DND-41 (cell line): Measurements from ENCODE around the gene CALM1.

Source experiments
- CTCF ChIP-seq: IDR thresholded peaks from 2 replicates; pipeline ENCODE4 v1.5.1; 2012; ENCODE audit warnings: borderline replicate concordance, low read length, moderate library complexity, mild to moderate bottlenecking; ENCODE audit not compliant: poor library complexity, severe bottlenecking; ENCODE audit errors: extremely low read depth
- EZH2 ChIP-seq: IDR thresholded peaks from 3 replicates; pipeline ENCODE4 v1.6.1; 2012; ENCODE audit warnings: borderline replicate concordance, low read depth, mild to moderate bottlenecking, moderate library complexity, low read length, inconsistent platforms; ENCODE audit not compliant: severe bottlenecking

- TF ChIP-seq EZH2 (no peak), CTCF (no peak)
These were observed 55.5 kb downstream of the CALM1 start for GRCh38 chr14:90452366-90452765.
